T-helper 2 cell treated with Interferon-gamma antibody and Interleukin-4, amounts not matched to agents 100 ng/mL and 5 ng/mL, for 36 hours (primary cell): Measurements from ENCODE around the gene LASP1. TPM values are rescaled to one million over a fixed set of nuclear protein-coding genes. Genes with fewer than 3 reads are reported as not detected.

Experiments used
- intact Hi-C: fragments of 100-400 bp; cut with micrococcal nuclease; formaldehyde crosslinking; loops from one replicate; pipeline ENCODE4 v1.15.1; 2023
- total RNA-seq: library from RNA; stranded (reverse); gene quantifications from 2 replicates; pipeline ENCODE4 v1.2.3, GENCODE V29; 2022

LASP1 gene
- total RNA-seq, 1 donor from 2014 or later = 166 TPM

- intact Hi-C loops = loop anchor here (10.0 kb wide), 1 partner anchor 79 kb away; the partner anchor contains the start of gene FBXO47
Observed at GRCh38 chr17:38885728-38886642, 16.1 kb downstream of the LASP1 start.

DNA sequence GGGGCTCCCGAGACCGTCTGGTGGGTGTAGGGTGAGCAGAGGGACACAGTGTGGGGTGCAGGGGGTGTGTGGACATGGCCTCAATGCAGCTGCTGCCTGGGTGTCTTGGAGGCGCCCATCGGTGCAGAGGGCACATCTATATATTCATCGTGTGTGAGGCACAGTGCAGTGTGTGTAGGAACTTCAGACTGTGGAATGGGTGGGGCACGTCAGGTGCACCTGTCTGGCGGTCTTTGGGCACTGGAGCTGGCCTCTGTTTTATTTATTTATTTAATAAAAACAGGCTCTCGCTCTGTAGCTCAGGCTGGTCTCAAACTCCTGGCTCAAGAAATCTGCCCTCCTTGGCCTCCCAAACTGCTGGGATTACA is 16.8 kb downstream of the LASP1 start:
- intact Hi-C loops = loop anchor here (10.0 kb wide), 1 partner anchor 78 kb away; the partner anchor contains the start of gene FBXO47

DNA sequence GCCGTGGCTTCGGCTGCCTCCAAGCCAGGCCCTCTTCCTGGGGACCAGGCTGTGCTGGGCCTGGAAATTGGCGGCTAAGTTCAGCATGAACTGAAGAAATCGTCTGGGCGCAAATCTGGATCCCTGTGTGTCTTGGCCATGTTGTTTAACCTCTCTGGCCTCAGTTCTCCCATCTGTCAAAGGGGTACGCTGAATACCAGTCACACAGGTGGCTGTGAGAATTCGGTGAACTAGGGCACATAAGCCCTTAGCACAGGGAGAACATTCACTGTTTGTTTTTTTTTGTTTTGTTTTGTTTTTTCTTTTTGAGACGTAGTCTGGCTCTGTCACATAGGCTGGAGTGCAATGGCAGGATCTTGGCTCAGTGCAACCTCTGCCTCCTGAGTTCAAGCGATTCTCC is 19.0 kb downstream of the LASP1 start:
- intact Hi-C loops = loop anchor here (10.0 kb wide), 1 partner anchor 76 kb away; the partner anchor contains the start of gene FBXO47

DNA sequence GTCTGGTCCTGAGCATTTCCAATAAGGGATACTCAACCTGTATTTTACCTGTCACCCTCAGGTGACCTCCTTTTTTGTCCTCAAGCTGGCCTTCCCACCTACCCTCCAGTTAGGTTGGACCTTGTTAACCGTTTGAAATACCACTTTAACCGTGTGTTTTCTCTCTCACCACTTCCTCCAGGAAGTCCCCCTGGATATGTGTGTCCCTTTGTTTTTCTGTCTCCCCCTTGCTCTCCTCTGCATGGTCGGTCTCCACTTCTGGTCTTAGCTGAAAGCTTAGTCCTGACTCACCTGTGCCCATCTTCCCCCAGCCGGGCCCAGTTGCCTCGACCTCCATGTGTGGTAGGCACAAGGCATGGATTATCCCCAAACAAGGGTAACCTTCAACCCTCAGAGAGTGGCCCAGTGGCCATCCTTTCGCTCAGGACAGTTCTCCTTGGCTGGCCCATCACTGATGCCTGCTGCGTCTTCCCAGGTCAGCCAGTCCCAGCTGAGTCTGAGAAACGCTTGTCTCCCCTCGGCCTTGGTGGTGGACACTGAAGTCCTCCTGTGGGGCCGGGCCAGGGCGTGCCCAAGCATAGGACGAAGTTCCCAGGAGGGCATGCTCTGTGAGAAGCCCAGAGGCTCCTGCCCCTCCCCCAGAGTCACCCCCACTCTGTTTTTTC is 20.0 kb downstream of the LASP1 start:
- intact Hi-C loops = loop anchor here (10.0 kb wide), 1 partner anchor 75 kb away; the partner anchor contains the start of gene FBXO47

DNA sequence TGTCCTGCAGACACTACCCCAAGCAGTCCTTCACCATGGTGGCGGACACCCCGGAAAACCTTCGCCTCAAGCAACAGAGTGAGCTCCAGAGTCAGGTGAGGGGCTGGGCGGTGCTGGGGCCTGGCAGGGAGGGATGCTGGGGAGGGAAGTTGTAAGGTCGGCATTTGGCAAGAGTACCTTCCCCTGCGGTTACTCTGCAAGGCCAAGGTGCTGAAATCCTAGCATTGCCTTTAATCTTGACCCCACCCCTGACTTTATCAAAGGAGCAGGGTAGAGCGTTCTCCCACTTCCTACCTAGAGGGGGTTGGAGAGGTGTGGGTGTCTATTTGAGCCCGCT is 20.5 kb downstream of the LASP1 start:
- intact Hi-C loops = no loop called here

GRCh38 chr17:38891441-38891840 is 21.6 kb downstream of the LASP1 start:
- intact Hi-C loops = no loop called here

DNA sequence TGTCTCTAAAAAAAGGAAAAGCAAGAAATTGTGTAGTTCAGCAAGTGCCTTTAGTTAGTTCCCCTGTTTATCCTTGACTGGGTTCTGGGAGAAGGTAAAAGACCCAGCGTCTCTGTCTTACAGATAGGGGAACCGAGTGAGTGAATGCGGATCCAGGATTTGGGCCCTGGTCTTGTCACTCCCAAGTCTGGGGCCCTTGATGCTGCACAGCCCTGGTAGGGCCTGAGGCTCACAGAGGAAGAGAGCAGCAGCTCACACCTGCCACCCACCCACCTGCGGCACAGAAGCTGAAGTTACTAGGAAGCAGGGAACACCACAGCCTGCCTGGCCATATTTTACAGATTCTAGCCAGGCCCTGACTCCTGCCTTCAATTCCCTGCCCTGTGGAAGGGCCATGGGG is 22.2 kb downstream of the LASP1 start:
- intact Hi-C loops = no loop called here

- intact Hi-C loops = no loop called here
Observed at GRCh38 chr17:38892620-38893019, 22.8 kb downstream of the LASP1 start.

DNA sequence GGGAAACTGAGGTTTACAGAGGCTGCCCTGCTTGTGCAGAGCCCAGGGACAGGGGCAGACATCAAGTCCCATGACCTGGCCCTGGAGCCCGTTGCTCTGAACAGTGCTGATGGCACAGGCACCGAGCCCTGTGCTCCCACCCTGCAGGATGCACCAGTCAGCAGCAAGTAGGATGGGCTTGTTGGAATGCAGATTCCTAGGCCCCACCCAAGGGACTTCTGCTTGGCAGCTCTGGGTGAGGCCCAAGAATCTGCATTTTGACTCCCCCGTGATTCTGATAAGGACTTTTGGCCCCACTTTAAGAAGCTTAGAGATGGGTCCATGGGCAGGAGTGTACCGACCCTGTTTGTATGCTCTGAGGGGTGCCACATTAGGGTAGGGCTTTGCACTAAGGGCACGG is 23.3 kb downstream of the LASP1 start:
- intact Hi-C loops = no loop called here

DNA sequence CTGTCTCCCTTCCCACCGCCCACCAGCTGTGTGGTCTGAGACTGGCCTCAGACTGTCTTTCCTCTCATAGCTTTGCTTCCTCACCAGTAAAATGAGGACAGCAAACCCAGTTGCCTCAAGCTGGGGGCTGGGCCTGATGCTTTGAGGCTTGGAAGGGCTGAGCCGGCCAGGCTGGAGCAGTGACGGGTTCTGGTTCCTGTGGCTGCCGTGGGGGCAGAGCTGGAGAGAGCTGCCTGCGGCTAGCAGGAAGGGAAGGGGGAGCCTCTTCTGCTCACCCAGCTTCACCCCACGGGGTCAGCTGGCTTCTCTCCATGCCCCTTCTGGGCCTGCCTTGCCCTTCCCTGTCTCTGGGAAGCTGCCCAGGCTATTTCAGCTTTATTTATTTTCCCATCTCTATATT is 23.7 kb downstream of the LASP1 start:
- intact Hi-C loops = no loop called here

DNA sequence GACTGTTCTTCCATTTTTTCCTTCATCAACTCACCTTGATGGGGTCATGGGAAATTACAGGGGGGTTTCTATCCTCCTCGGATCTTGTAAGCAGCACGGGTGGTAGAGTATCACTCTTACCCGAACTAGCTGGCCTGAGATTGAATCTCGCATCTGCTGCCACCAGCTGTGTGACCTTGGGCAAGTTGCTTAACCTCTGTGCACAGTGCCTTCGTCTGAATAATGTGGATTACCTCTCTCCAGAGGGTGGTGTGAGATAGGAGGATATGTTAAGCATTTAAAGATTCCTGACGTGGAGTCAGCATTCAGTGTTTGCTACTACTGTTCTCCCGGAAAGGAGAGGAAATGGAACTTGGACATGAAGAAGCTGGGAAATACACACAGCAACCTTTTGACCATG is 24.4 kb downstream of the LASP1 start:
- intact Hi-C loops = no loop called here

DNA sequence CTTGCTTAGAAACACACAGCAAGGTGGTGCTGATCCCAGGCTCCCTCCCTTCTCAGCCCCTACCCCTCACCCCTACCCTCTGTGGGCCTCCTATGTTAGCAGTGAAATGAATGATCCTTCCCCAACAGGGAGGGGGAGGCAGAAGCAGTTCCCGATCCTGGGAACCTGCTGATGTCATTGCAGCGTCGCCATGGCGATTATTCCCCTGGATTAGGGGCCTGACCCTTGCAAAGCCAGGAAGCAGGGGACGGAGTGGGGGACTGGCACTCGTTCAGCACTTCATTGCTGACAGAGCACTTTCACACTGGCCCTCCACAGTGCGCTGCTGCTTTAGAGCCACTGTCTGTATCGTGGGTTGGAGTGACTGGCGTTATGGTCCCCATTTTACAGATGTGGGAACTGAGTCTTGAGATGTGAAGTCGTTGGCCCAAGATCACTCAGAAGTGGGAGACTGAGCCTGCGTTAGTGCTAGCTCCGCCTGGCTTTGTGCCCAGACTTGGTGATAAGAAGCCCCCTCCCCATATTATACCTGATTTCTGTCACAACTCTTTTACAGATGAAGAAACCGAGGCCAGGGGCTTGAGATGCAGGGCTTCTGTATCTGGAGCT is 26.6 kb downstream of the LASP1 start:
- intact Hi-C loops = no loop called here

- intact Hi-C loops = no loop called here
Observed at GRCh38 chr17:38897176-38897575, 27.3 kb downstream of the LASP1 start.

DNA sequence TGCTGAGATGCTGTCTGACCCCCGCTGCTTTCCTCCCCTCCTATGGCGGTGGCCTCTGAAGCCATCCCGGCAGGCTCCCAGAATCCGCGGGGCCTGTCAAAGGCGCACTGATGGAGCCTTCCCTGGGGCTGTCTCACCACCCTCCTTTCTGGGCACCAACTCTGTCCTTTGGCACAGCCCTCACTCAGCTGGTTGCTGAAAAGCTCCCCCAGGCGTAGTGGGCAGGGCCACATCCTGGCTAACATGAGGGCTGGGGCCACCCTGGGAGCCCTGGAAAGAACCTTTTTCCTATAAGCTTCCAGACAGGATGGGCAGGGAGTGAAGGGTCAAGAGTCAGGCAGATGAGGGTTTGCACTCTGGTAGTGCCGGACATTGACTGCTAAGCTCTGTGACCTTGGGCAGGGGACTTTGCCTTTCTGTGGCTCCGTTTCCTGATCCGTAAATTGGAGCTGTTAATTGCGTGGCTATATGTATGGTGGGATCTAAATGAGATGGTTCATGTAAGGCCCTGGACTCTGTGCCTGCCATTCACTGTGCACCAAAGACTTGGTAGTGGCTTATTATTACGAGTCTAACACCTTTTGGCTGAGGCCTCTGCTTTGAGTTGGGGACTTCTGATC is 27.9 kb downstream of the LASP1 start:
- intact Hi-C loops = loop anchor here (1.0 to 2.0 kb wide), 2 partner anchors 26 to 45 kb away; partner anchors contain the start of gene RPL23

DNA sequence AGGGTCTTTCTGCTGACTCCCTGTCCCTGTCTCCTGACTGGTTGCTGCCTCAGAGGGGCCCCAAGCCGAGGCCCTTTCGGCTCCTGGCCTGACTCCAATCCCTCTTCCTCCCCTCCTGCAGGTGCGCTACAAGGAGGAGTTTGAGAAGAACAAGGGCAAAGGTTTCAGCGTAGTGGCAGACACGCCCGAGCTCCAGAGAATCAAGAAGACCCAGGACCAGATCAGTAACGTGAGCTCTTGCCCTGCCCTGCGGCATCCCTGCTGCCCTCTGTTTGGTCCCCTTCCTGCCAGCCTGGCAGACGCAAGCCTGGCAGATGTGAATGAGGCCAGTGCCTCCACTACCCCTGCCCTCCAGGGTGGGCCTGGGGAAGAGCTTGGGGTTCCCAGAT is 28.4 kb downstream of the LASP1 start:
- intact Hi-C loops = loop anchor here (1.0 to 2.0 kb wide), 2 partner anchors 27 to 45 kb away; partner anchors contain the start of gene RPL23

DNA sequence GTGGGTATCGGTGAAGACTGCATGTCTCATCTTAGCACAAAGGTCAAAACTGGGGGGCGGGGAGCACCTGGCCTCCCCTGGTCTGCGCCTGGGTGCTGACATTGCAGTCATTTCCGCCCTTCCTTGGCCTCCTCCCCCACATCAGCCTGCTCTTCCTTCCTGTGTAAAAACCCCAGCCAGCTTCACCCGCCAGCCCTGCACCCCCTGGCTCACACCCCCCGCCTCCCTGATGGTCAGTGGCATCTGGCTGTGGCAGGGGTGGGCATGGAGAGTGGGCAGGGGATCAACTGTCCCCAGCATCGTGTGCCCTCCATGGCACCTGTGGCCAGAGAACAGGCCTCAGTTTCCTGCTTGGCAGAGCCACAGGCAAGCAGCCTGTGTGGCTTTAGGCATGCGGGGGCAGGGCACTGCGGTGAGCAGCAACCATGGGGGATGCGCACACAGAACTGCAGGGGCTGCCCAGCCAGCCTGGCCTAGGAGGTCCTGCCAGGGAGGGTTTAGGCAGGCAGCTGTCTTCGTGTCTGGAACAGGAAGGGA is 29.0 kb downstream of the LASP1 start:
- intact Hi-C loops = loop anchor here (1.0 to 2.0 kb wide), 2 partner anchors 28 to 46 kb away; partner anchors contain the start of gene RPL23

GRCh38 chr17:38899421-38899820 is 29.6 kb downstream of the LASP1 start:
- intact Hi-C loops = loop anchor here (2.0 kb wide), 1 partner anchor 47 kb away; the partner anchor contains the start of gene RPL23

- intact Hi-C loops = no loop called here
Observed at GRCh38 chr17:38900978-38901656, 31.3 kb downstream of the LASP1 start.

DNA sequence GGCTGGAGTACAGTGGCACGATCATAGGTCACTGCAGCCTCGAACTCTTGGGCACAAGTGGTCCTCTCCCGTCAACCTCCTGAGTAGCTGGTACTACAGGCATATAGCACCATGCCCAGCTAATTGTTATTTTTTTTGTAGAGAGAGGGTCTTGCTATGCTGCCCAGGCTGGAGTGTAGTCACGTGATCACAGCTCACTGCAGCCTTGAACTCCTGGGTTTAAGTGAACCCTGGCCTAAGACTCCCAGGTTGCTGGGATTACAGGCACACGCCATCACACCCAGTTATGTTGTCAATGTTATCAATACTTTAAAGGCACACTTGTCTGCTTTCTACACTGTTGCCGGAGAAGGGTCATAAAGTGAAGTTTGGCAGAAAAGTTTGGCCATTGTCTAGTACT is 33.5 kb downstream of the LASP1 start:
- intact Hi-C loops = no loop called here

- intact Hi-C loops = no loop called here
Observed at GRCh38 chr17:38904892-38905291, 35.0 kb downstream of the LASP1 start.
